BLaER1 treated with 17β-estradiol and CSF1 and Interleukin-3, amounts not matched to agents 10 nM and 100 nM (cell line): ENCODE measurements around the gene CRYGD.
A peak's percentile ranks its signal among the peaks of the same experiment; 100 is the strongest.

Source experiments
- H3K27ac ChIP-seq, 11 experiments: shearing (Covaris generic); formaldehyde crosslinking; 2 replicates each; pipeline ENCODE4 v1.8.1; 2022
- H3K27me3 ChIP-seq, 11 experiments: shearing (Covaris generic); formaldehyde crosslinking; 2 replicates each; pipeline ENCODE4 v1.8.1; 2022
- H3K36me3 ChIP-seq, 11 experiments: shearing (Covaris generic); formaldehyde crosslinking; 2 replicates each; pipeline ENCODE4 v1.8.1; 2022
- H3K4me1 ChIP-seq, 10 experiments: shearing (Covaris generic); formaldehyde crosslinking; 2 replicates each; pipeline ENCODE4 v1.8.1; 2022
- H3K4me2 ChIP-seq, 11 experiments: shearing (Covaris generic); formaldehyde crosslinking; 2 replicates each; pipeline ENCODE4 v1.8.1; 2022
- H3K4me3 ChIP-seq, 10 experiments: shearing (Covaris generic); formaldehyde crosslinking; 2 replicates each; pipeline ENCODE4 v1.8.1; 2022
- H3K9ac ChIP-seq, 11 experiments: shearing (Covaris generic); formaldehyde crosslinking; 2 replicates each; pipeline ENCODE4 v1.8.1; 2022
- H3K9me3 ChIP-seq, 11 experiments: shearing (Covaris generic); formaldehyde crosslinking; replicated peaks in 1 of 11; 2 replicates each; pipeline ENCODE4 v1.8.1; 2022
- H4K20me1 ChIP-seq, 11 experiments: shearing (Covaris generic); formaldehyde crosslinking; 2 replicates each; pipeline ENCODE4 v1.8.1; 2022
- Cebpa-rat ChIP-seq, 11 experiments: shearing (Covaris generic); IDR thresholded peaks; 2 replicates each; pipeline ENCODE4 v1.8.1; 2022

The CRYGD gene

GRCh38 chr2:208135794-208136715 lies 11.7 kb upstream of the CRYGD start:
- Histone ChIP-seq H3K27me3 (no peaks in the 10 kb centered on the region), H3K27ac (no peak overlapping the region), H3K4me2 (no peak overlapping the region), H4K20me1 (no peaks in the 10 kb centered on the region), H3K9me3 (peaks cover 13 to 28% (median 25%) of the 10 kb centered on the region in 11 experiments; a peak in 20 of 22 replicates), H3K4me3 (no peak overlapping the region), H3K4me1 (peaks cover 8 to 12% (median 9%) of the 10 kb centered on the region in 10 experiments; a peak in 18 of 20 replicates), H3K9ac (no peak overlapping the region), H3K36me3 (no peaks in the 10 kb centered on the region)
- no peak for TF ChIP-seq Cebpa-rat (IDR thresholded peaks at IDR 0.05)

- H4K20me1 ChIP-seq: no peaks in the 10 kb centered on the region
- no peak overlapping the region for H3K27ac ChIP-seq
- no peaks in the 10 kb centered on the region for H3K27me3 ChIP-seq
- no peak overlapping the region for H3K9ac ChIP-seq
- peaks cover 13 to 27% (median 24%) of the 10 kb centered on the region in 11 experiments; a peak in 20 of 22 replicates for H3K9me3 ChIP-seq
- H3K4me2 ChIP-seq: peak overlapping the region; percentile 15 to 58 (median 46); a peak in 21 of 22 replicates
- no peak overlapping the region for H3K4me3 ChIP-seq
- no peak for TF ChIP-seq Cebpa-rat (IDR thresholded peaks at IDR 0.05)
- no peaks in the 10 kb centered on the region for H3K36me3 ChIP-seq
- peaks cover 8 to 12% (median 9%) of the 10 kb centered on the region in 10 experiments; a peak in 18 of 20 replicates for H3K4me1 ChIP-seq
Measured at GRCh38 chr2:208134928-208135586, 10.7 kb upstream of the CRYGD start.

GRCh38 chr2:208130712-208131110 lies 6.4 kb upstream of the CRYGD start:
- Histone ChIP-seq H3K9me3 (peaks cover 0 to 4% (median 0%) of the 10 kb centered on the region in 11 experiments; a peak in 1 of 22 replicates), H3K4me3 (no peak overlapping the region), H4K20me1 (no peaks in the 10 kb centered on the region), H3K27ac (no peak overlapping the region), H3K4me1 (peaks cover 8 to 12% (median 9%) of the 10 kb centered on the region in 10 experiments; a peak in 18 of 20 replicates), H3K27me3 (no peaks in the 10 kb centered on the region), H3K4me2 (no peak overlapping the region), H3K36me3 (no peaks in the 10 kb centered on the region), H3K9ac (no peak overlapping the region)
- no peak for TF ChIP-seq Cebpa-rat (IDR thresholded peaks at IDR 0.05)

GRCh38 chr2:208129744-208130711 lies 5.7 kb upstream of the CRYGD start, which contains the start of gene CRYGC:
Gene CRYGC (minus strand): TSS chr2:208129828. CDS start chr2:208129792, 36 bp downstream.
- no peak for TF ChIP-seq Cebpa-rat (IDR thresholded peaks at IDR 0.05)
- Histone ChIP-seq H3K9ac (no peak within 1 kb of the TSS), H3K27me3 (no peaks in the 10 kb centered on the region), H3K27ac (no peak within 1 kb of the TSS), H3K4me2 (no peak within 1 kb of the TSS), H3K36me3 (no peaks in the 10 kb centered on the region), H3K9me3 (peaks cover 0 to 4% (median 0%) of the 10 kb centered on the region in 11 experiments; a peak in 1 of 22 replicates), H3K4me3 (no peak within 1 kb of the TSS), H3K4me1 (peaks cover 5 to 8% (median 6%) of the 10 kb centered on the region in 10 experiments; a peak in 18 of 20 replicates), H4K20me1 (no peaks in the 10 kb centered on the region)

- Histone ChIP-seq H3K36me3 (no peaks in the 10 kb centered on the region), H4K20me1 (no peaks in the 10 kb centered on the region), H3K27ac (no peak overlapping the region), H3K4me3 (no peak overlapping the region), H3K4me1 (no peaks in the 10 kb centered on the region), H3K9ac (no peak overlapping the region), H3K4me2 (no peak overlapping the region), H3K9me3 (peaks cover 0 to 5% (median 0%) of the 10 kb centered on the region in 11 experiments; a peak in 3 of 22 replicates), H3K27me3 (no peaks in the 10 kb centered on the region)
- no peak for TF ChIP-seq Cebpa-rat (IDR thresholded peaks at IDR 0.05)
Measured at GRCh38 chr2:208128136-208128535, 3.8 kb upstream of the CRYGD start.

- H3K9ac ChIP-seq: no peak overlapping the region
- TF ChIP-seq Cebpa-rat (IDR thresholded peaks at IDR 0.05): no peak
- H3K4me1 ChIP-seq: no peaks in the 10 kb centered on the region
- H3K9me3 ChIP-seq: peaks cover 0 to 5% (median 0%) of the 10 kb centered on the region in 11 experiments; a peak in 3 of 22 replicates
- H3K36me3 ChIP-seq: no peaks in the 10 kb centered on the region
- H3K27me3 ChIP-seq: no peaks in the 10 kb centered on the region
- no peak overlapping the region for H3K27ac ChIP-seq
- no peaks in the 10 kb centered on the region for H4K20me1 ChIP-seq
- H3K4me2 ChIP-seq: no peak overlapping the region
- H3K4me3 ChIP-seq: no peak overlapping the region
Measured at GRCh38 chr2:208127090-208127489, 2.8 kb upstream of the CRYGD start.

- no peaks in the 10 kb centered on the region for H3K36me3 ChIP-seq
- H3K9me3 ChIP-seq: peaks cover 0 to 5% (median 0%) of the 10 kb centered on the region in 11 experiments; a peak in 3 of 22 replicates
- TF ChIP-seq Cebpa-rat (IDR thresholded peaks at IDR 0.05): no peak
- no peaks in the 10 kb centered on the region for H3K27me3 ChIP-seq
- H4K20me1 ChIP-seq: no peaks in the 10 kb centered on the region
- no peaks in the 10 kb centered on the region for H3K4me1 ChIP-seq
- H3K27ac ChIP-seq: no peak overlapping the region
- H3K4me3 ChIP-seq: no peak overlapping the region
- H3K9ac ChIP-seq: no peak overlapping the region
- no peak overlapping the region for H3K4me2 ChIP-seq
Measured at GRCh38 chr2:208125251-208125650, 927 bp upstream of the CRYGD start.

GRCh38 chr2:208122248-208122647 lies 2.1 kb downstream of the CRYGD start:
- Histone ChIP-seq H4K20me1 (no peaks in the 10 kb centered on the region), H3K9me3 (peaks cover 0 to 5% (median 0%) of the 10 kb centered on the region in 11 experiments; a peak in 2 of 22 replicates)

More at GRCh38 chr2:208122248-208122647, 2.1 kb downstream of the CRYGD start:
- Histone ChIP-seq H3K36me3 (no peaks in the 10 kb centered on the region), H3K4me2 (no peak overlapping the region), H3K4me1 (no peaks in the 10 kb centered on the region), H3K9ac (no peak overlapping the region), H3K27me3 (no peaks in the 10 kb centered on the region), H3K4me3 (no peak overlapping the region), H3K27ac (no peak overlapping the region)
- TF ChIP-seq Cebpa-rat (IDR thresholded peaks at IDR 0.05): no peak
